ENCODE data around the gene SPINT2. TPM values are rescaled to one million over a fixed set of nuclear protein-coding genes. Genes with fewer than 3 reads are reported as not detected.

Gene SPINT2
- total and polyA plus RNA-seq, 4 donors, result 7.0 to 43.0 (median 10.7) TPM

GRCh38 chr19:38303517-38304351, 39.4 kb downstream of the SPINT2 start, which contains the start of gene C19orf33:
C19orf33 (plus strand) TSS chr19:38304251; CDS start chr19:38304262, 11 bp downstream.
- no peak within 1 kb of the TSS for H3K9ac ChIP-seq (ENCODE audit: low read depth in 1 of 2, low read length in 2 of 2)
- WGBS, result 73% methylated on average over 28 of the region's 28 CpGs
- no peaks in the 10 kb centered on the region for H3K9me3 ChIP-seq (ENCODE audit: control insufficient read depth in 4 of 4, low read length in 3 of 4)
- TF ChIP-seq HNF4G (IDR thresholded peaks at IDR 0.05) (no peak), FOXA2 (IDR thresholded peaks at IDR 0.05) (no peak), HNF4A (conservative IDR thresholded peaks at IDR 0.05) (no peak), ATF3 (IDR thresholded peaks at IDR 0.05) (no peak), MAX (IDR thresholded peaks at IDR 0.05) (no peak), CTCF (IDR thresholded peaks at IDR 0.05; ENCODE audit: low read depth, low read length, missing input control) (no peak), YY1 (IDR thresholded peaks at IDR 0.05) (no peak), ZBTB33 (IDR thresholded peaks at IDR 0.05) (no peak), FOXA1 (IDR thresholded peaks at IDR 0.05) (no peak), RXRA (IDR thresholded peaks at IDR 0.05) (no peak), RAD21 (IDR thresholded peaks at IDR 0.05) (no peak), SP1 (IDR thresholded peaks at IDR 0.05) (no peak), REST (IDR thresholded peaks at IDR 0.05) (no peak), EGR1 (IDR thresholded peaks at IDR 0.05; ENCODE audit: low read depth in 2 of 2) (no peak), JUND (IDR thresholded peaks at IDR 0.05) (no peak), TAF1 (conservative IDR thresholded peaks at IDR 0.05) (no peak)
- no peaks in the 10 kb centered on the region for H3K27me3 ChIP-seq (ENCODE audit: control insufficient read depth in 4 of 4, insufficient read depth in 4 of 4, low read length in 3 of 4)
- peaks cover 3 to 16% (median 7%) of the 10 kb centered on the region in 4 donors for H3K36me3 ChIP-seq (ENCODE audit: control insufficient read depth in 4 of 4, insufficient read depth in 3 of 4, low read depth in 1 of 4, low read length in 3 of 4)
- no peak within 1 kb of the TSS for H3K4me3 ChIP-seq (ENCODE audit: low read depth in 1 of 3, low read length in 3 of 3)
- no peak within 1 kb of the TSS for H3K27ac ChIP-seq (ENCODE audit: low read depth in 1 of 2, low read length in 2 of 2)
- no peak for DNase-seq (ENCODE audit: low spot score)
- H3K4me1 ChIP-seq (ENCODE audit: control insufficient read depth in 4 of 4, insufficient read depth in 4 of 4, low read length in 3 of 4), result peaks cover 0 to 10% (median 8%) of the 10 kb centered on the region in 4 donors
